Activated CD4-positive, alpha-beta T cell treated with anti-CD3 and anti-CD28 coated beads, Interleukin-2, amount 50 U/mL, for 4 hours (primary cell): ENCODE results near the gene KRTAP4-9.
"Not testable (repeated sequence)": the region's sequence is repeated elsewhere in the genome, so short reads cannot be mapped to it uniquely, and the experiment has no call there.

Experiments
- DNase-seq, 2 experiments: peaks; one replicate each; pipeline ENCODE4 v3.0.0-alpha.2; 2020

Gene KRTAP4-9

DNA sequence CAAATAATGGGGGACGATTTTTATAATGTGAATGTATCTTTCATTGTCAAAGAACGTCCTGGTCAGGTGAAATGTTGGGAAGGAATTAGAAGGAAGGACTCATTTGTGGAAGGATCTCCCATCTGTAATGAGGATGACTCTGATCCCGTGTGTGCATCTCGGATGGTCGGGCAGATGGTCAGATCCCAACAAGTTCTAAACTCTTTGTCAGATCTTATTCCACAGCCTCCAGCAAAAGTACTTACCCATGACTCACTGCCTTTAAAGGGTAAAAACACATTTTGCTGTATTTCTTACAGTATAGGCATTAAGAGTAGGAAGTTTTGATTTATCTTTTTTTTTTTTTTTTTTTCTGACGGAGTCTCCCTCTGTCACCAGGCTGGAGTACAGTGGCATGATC lies 6.7 kb upstream of the KRTAP4-9 start:
- no peak for DNase-seq

DNA sequence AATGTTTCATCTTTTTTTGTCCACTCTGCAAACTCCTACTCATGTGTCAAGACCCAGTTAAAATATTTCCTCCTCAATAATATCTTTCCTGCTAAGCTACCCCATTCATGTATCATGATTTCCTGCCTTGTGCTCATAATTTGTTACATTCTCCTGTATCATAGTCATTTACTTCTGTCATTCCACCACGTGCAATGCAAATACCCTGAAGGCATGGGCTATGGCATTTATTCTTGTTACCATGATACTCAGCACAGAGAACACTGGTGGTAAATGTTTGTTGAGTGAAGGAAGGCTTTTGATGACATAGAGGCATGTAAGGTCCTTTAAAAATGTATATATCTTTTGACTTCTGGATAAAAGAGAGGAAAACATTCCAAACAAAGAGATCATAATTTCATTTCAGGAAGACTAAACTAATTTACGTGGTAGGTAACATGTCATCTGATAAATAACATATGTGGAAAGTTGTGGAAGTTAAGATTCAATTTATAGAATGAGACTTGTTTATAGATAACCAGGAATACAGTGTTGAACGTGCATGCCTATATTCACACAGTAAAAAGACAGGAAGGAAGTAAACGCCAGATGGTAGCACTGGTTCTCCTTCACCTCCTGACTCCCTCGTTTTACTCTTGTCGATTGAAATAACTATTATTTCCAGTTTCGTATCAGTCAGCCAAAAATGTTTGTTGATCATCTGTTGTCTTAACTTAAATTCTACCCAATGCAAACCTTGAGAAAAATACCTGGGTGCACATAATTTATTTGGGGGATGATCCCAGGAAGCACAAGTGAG lies 5.3 kb upstream of the KRTAP4-9 start:
- DNase-seq, result not testable (repeated sequence)

DNA sequence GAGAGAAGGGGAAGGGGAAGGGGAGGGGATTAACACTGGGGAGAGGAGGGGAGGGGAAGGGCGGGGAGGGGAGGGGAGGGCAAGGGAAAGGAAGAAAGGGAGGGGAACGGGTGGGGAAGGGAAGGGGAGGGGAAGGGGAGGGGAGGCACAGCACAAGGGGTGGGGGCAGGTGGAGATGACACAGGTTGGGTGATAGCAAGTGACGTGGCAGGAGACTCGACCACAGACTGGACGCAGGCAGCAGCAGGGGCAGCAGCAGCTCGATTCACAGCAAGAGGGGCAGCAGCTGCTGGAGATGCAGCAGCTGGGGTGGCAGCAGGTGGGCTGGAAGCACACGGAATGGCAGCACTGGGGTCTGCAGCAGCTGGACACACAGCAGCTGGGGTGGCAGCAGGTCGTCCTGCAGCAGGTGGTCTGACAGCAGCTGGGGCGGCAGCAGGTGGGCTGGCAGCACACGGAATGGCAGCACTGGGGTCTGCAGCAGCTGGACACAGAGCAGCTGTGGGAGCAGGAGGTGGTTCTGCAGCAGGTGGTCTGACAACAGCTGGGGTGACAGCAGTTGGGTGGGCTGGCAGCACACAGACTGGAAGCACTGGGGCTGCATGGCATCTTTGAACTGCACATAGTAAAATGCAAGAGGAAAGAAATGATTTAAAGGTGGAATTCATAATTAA lies 3.5 kb upstream of the KRTAP4-9 start, which contains the start of gene KRTAP4-16:
KRTAP4-16 (minus strand) TSS at position 624 of the 674 bp plus-strand sequence; CDS start at position 624, 0 bp downstream.
- DNase-seq, result no peak

DNA sequence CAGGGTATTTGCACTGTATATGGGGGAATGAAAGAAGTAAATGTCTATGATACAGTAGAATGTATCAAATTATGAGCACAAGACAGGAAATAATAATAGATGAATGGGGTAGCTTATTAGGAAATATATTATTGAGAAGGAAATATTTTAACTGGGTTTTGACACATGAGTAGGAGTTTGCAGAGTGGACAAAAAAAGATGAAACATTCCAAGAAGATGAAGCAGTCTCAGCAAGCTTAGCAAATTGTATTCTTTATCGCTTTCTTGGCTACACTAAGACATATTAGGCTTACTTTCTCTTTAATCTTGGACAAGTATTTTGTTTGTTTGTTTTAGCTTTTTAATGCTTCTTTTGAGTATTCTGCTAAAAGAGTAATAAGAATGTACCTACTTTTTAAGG lies 1.3 kb upstream of the KRTAP4-9 start:
- DNase-seq, result no peak

DNA sequence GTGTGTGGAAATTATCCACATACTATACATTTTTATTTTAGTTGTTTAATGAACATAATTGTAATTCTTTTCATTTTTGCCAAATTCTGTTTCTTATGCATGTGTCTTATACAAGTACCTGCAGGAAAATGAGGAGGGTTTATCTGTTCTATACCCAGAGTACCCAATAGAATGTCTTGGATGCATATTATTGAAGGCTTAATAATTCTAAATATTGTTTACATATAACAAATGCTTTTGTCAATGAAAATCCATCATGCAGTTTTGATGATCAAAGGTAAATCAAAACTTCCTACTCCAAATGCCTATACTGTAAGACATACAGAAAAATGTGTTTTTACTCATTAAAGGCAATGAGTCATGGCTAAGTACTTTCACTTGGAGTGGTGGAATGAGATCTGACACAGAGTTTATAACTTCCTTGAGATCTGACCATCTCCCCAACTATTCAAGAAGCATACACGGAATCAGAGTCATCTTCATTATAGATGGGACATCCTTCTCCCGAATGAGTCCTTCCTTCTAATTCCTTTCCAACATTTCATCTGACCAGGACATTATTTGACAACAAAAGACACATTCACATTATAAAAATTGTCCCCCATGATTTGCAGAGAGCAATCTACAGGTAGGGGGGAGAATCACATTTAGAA lies 677 bp upstream of the KRTAP4-9 start:
- DNase-seq, result not testable (repeated sequence)

DNA sequence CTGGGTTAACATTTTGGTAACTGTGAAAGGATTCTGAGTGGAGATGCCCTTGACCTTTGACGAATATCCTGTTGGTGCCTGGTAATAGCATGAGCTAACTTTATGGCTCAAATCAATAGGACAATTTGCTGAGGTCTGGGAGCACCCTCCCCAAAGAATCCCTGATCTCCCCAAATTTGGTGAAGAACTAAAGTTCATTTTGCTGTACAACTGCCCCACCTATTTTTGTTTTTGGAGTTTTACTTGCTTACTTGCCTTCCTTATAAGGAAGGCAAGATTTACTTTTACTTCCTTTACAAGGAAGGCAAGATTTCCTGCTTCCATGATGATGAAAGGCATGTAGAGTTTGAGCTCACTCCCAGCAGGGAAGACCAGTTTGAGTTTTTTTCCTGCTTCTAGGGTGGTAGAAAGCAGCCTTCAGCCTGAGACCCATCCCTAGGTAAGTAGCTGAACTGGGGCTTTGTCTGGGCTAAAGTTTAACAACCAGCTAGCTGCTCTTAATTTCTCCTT lies 2.8 kb downstream of the KRTAP4-9 start:
- no peak for DNase-seq

DNA sequence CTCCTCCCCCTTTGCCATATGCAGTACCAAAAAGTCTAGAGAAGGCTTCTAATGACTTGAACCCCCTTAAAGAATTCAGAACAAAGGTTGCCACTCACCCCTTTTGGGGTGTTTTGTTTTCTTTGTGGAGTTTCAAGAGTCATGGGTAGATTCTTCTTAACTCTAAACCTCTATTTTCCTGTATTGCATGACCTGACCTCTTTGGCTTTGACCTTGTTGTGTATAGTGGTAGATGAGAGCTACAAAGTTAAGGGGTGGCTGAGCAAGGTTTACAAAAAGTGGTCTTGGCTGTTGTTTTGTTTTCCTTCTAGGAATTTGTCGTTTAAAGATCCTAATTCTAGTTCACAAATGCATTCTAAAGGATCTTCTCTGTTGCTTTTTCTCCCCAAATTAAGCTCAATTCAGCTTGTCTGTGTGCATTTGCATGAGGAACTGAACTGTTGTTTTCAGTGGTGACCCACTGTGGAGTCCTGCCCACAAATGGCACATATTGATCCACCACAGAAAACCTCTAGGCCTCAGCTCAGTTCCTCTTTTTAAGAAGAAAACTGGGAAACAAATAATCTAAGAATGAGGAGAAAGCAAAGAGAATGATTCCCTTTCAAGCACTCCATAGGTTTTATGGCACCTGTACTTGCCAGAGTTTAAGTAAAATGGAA lies 3.7 kb downstream of the KRTAP4-9 start:
- DNase-seq, result not testable (repeated sequence)

DNA sequence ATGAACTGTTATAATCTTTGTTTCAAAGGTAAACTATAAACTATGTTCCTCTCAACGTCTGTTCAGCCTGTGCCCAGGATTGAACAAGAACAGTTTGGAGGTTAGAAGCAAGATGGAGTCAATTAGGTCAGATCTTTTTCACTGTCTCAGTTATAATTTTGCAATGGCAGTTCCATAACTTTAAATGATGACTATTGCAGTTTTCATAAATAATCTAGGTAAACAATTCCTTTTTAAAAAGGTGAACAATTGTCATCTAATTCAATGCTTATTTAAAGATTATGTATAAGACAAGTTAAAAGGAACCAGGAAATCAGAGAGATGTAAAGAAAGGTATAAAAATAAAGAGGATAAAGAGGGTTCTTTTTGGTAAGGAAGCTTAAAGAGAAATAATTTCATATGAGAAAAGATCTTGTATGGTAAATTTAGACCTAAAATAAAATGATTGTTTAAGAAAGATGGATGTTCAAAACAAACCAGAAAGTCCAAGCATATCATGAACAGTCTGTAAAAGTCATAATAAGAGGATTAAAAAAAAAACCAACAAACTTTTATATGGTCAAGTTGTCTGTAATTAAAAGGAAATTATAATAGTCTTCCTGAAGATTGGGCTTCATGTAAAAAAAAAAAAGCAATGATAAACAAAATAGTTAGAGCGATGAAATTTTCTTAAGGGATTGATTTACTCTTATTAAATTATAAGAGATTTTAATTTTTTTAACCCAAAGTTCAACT lies 6.1 kb downstream of the KRTAP4-9 start:
- DNase-seq, result no peak

DNA sequence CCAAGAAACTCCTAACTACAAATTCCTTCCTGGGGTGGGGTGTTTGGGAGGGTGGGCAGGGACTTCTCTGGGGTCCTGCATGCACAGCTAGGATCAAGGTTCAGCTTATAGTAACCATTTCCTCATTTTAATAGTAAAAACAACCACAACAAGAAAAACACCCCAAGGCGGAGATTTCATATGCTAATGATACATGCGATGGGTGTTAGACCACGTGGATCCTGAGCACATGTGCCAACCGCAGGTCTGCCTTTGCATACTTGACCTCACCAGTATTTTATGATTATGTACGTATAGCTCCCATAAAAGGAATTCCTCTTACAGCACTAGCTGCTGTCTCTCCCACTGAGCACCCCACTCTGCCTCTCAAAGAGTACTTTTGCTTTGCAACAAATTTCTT lies 11.1 kb downstream of the KRTAP4-9 start:
- DNase-seq, result no peak

DNA sequence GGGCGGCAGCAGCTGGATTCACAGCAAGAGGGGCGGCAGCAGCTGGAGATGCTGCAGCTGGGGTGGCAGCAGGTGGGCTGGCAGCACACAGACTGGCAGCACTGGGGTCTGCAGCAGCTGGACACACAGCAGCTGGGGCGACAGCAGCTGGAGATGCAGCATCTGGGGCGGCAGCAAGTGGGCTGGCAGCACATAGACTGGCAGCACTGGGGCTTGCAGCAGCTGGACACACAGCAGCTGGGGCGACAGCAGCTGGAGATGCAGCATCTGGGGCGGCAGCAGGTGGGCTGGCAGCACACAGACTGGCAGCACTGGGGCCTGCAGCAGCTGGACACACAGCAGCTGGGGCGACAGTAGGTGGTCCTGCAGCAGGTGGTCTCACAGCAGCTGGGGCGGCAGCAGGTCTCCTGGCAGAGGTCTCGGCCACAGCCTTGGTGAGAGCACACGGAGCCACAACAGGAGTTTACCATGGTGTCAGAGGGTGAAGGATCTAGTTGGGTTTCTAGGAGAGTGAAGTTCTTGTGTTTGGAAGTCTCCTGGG lies 12.7 kb downstream of the KRTAP4-9 start, which contains the start of gene KRTAP4-11:
KRTAP4-11 (minus strand) TSS at position 528 of the 541 bp plus-strand sequence; CDS start at position 470, 58 bp downstream.
- not testable (repeated sequence) for DNase-seq

DNA sequence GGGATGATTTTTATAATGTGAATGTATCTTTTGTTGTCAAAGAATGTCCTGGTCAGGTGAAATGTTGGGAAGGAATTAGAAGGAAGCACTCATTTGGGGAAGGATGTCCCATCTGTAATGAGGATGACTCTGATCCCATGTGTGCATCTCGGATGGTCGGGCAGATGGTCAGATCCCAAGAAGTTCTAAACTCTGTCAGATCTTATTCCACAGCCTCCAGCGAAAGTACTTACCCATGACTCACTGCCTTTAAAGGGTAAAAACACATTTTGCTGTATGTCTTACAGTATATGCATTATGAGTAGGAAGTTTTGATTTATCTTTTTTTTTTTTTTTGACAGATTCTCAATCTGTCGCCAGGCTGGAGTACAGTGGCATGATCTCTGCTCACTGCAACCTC lies 13.5 kb downstream of the KRTAP4-9 start:
- DNase-seq, result no peak

DNA sequence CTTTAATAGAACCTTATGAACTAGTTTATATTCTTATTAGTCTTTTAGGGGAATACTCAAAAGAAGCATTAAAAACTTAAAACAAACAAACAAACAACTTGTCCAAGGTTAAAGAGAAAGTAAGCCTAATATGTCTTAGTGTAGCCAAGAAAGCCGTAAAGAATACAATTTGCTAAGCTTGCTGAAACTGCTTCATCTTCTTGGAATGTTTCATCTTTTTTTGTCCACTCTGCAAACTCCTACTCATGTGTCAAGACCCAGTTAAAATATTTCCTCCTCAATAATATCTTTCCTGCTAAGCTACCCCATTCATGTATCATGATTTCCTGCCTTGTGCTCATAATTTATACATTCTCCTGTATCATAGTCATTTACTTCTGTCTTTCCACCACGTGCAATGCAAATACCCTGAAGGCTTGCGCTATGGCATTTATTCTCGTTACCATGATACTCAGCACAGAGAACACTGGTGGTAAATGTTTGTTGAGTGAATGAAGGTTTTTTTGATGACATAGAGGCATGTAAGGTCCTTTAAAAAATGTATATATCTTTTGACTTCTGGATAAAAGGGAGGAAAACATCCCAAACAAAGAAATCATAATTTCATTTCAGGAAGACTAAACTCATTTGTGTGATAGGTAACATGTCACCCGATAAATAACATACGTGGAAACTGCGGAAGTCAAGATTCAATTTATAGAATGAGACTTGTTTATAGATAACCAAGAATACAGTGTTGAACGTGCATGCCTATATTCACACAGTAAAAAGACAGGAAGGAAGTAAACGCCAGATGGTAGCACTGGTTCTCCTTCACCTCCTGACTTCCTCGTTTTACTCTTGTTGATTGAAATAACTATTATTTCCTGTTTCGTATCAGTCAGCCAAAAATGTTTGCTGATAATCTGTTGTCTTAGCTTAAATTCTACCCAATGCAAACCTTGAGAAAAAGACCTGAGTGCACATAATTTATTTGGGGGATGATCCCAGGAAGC lies 14.8 kb downstream of the KRTAP4-9 start:
- not testable (repeated sequence) for DNase-seq

DNA sequence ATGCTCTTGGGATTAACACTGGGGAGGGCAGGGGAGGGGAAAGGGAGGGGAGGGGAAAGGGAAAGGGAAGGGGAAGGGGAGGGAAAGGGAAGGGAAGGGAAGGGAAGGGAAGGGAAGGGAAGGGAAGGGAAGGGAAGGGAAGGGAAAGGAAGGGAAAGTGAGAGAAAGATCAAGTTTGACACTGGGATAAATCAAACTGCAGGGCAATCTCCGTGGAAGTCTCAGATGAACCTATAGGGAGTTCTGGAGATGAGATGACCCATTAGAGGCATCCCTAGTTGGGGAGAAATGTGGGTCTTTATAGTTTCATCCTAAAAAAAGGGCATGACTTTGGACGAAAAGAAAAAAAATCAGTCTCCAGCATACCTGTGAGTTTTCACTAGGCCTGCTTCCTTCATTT lies 16.6 kb downstream of the KRTAP4-9 start:
- no peak for DNase-seq

DNA sequence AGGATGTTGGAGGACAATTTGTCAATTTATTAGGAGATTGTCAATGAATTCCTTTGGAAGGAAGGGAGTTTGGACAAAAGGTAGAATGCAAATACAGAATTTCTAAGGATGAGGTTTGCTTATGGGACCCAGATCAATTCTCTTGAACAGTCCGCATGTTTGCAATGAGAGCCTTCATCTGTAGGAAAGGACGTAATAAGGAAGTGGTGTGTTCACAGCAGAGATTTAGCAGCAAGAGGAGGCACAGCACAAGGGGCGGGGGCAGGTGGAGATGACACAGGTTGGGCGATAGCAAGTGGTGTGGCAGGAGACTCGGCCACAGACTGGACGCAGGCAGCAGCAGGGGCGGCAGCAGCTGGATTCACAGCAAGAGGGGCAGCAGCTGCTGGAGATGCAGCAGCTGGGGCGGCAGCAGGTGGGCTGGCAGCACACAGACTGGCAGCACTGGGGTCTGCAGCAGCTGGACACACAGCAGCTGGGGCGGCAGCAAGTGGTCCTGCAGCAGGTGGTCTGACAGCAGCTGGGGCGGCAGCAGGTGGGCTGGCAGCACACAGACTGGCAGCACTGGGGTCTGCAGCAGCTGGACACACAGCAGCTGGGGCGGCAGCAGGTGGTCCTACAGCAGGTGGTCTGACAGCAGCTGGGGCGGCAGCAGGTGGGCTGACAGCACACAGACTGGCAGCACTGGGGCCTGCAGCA lies 18.3 kb downstream of the KRTAP4-9 start:
- not testable (repeated sequence) for DNase-seq

DNA sequence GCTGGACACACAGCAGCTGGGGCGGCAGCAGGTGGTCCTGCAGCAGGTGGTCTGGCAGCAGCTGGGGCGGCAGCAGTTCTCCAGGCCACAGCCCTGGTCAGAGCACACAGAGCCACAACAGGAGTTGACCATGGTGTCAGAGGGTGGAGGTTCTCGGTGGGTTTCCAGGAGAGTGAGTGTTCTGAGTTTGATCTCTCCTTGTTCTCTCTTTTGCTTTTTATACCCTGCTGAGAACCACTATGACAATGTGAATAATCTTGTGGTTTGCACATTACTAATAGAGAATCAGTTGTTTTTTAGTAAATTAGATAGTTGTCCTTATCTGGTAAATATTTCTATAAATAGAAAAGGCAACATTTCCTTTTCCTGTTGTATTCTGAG lies 18.8 kb downstream of the KRTAP4-9 start, which contains the start of gene KRTAP4-12:
KRTAP4-12 (minus strand) TSS at position 192 of the 381 bp plus-strand sequence; CDS start at position 132, 60 bp downstream.
- DNase-seq, result not testable (repeated sequence)

DNA sequence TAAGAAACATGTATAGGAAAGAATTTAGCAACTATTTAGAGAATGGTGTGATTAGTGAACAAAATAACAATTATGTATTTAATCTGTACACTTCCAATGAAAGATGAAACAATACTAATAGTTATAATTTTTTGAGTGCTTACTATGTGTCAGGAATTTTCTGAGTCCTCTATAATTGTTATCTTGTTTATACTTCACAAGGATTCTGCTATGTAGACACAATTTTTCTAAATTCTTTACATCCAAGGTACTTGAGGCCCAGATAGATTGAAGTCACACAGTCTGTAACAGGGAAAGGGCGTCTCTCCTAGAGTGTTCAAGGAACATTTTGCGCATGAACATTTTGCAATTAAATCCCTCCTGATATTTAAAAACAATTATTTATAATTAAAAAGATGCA lies 19.9 kb downstream of the KRTAP4-9 start:
- no peak for DNase-seq

DNA sequence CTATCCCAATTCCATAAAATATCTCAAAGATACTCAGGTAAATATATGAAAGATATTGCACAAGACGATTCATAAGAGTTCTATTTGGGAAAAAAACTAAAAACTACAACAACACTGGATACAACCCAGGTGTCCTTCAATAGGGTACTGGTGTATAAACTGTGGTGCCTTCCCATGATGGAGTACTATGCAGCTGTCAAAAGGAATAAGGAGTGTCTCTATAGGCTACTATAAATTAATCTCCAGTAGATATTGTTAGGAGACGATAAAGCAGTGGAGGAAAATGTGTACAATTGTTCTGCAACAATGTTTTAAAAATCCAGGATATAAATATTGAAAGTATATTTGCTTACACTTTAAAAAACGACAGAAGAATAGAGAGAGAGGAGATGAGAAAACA lies 21.2 kb downstream of the KRTAP4-9 start:
- DNase-seq, result no peak

DNA sequence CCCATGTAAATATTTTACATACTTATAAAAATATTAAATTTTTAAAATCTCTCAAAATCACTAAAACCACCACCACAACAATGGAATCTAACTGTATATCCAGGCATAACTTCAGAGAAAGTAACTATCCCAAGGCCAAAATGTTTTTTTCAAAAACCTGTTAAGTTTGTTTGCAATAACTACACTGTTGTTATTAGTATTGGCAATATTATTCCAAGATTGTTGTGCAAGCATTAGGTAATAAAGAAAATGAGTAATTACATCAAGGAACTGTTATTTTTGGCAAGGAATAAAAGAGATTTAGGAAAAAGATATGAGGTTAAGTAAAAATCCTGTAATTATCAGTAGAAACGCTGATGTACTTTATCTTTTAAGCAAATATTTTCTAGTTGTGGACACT lies 22.2 kb downstream of the KRTAP4-9 start:
- DNase-seq, result no peak

DNA sequence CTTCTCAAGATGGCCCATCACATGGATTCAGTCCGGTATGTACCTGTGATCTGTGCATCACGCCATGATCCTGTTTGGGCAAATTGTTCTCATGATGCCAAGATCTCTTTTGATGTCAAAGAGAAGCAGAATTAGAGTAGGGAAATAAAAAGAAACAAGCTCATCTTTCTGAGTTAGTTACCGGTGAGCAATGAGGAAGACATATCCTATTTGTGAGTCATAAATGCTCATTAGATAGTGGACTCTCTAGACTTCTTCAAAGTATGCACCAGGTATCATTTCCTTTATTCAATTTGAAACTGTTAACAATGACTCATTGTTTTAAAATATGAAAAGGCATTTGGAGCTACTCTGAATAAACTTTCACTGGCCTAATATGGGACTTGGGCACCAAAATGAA lies 26.8 kb downstream of the KRTAP4-9 start:
- no peak for DNase-seq
